ENCODE results near the gene RCCD1. TPM values are rescaled to one million over a fixed set of nuclear protein-coding genes. Genes with fewer than 3 reads are reported as not detected.

RCCD1 gene

DNA sequence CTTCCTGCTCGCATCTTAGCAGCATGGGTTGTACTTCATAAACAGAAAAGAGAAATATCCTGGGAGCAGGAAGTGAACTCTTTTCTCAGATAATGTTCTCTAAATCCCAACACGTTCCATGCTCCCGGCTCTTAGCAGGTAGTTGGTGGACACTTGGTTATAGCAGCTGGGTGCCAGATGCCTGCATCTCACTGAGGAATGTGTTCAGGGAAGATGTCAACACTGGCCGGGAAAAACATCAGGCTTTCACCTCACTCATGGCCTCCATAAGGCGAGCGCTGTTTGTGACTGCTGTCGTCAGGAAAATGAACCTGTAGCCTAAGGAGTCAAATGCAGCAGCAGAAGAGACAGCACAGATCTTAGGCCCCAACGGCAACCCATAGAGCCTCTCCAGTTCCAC is 44.1 kb downstream of the RCCD1 start:
- Histone ChIP-seq H4K8ac (ENCODE audit: low read depth, low read length) (no peak overlapping the region), H3K27me3 (ENCODE audit: insufficient read depth, low read length, poor library complexity) (no peaks in the 10 kb centered on the region), H3K4me2 (ENCODE audit: low read length) (no peak overlapping the region), H3K4ac (ENCODE audit: low read depth, low read length) (no peak overlapping the region), H2BK120ac (ENCODE audit: low read depth, low read length) (no peak overlapping the region), H3K27ac (ENCODE audit: low read depth, low read length) (no peak overlapping the region), H3K23ac (ENCODE audit: low read length) (no peak overlapping the region), H2BK15ac (replicated peaks; ENCODE audit: low read depth) (no peak overlapping the region), H3K4me1 (ENCODE audit: control insufficient read depth, low read depth, low read length) (no peaks in the 10 kb centered on the region), H3K36me3 (ENCODE audit: control insufficient read depth, insufficient read depth, low read length) (peaks cover 12% of the 10 kb centered on the region), H3K79me1 (ENCODE audit: low read length) (peaks cover 2% of the 10 kb centered on the region), H2AK5ac (ENCODE audit: low read length) (no peak overlapping the region), H4K5ac (ENCODE audit: low read length) (no peak overlapping the region), H2BK5ac (ENCODE audit: low read length) (no peak overlapping the region), H3K9ac (ENCODE audit: low read length) (no peak overlapping the region), H3K56ac (ENCODE audit: low read length) (no peak overlapping the region), H3K79me2 (ENCODE audit: control insufficient read depth, insufficient read depth, low read length) (peaks cover 7% of the 10 kb centered on the region), H3K4me3 (ENCODE audit: low read length) (no peak overlapping the region), H3K18ac (ENCODE audit: low read length) (no peak overlapping the region)
- DNase-seq: no peak
- WGBS (ENCODE audit: extremely low coverage, insufficient coverage, low lambda C conversion rate): no CpG with 5 or more reads among the region's 8 CpGs

DNA sequence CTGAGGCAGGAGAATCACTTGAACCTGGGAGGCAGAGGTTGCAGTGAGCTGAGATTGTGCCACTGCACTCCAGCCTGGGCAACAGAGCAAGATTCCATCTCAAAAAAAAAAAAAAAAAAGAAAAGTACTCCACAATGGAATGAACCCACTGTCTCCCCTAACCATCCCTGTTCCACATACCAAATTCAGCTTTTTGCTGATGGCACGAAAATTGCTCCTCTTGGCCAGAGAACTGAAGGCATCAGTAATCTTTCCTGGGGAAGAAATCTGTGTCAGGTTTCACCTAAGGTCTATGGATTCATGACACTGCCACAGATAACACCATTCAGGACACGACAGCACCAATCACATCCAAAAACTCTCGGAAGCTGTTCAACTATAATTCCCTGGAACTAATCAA is 46.5 kb downstream of the RCCD1 start:
- Histone ChIP-seq H3K4me1 (ENCODE audit: control insufficient read depth, low read depth, low read length) (no peaks in the 10 kb centered on the region), H3K27me3 (ENCODE audit: insufficient read depth, low read length, poor library complexity) (no peaks in the 10 kb centered on the region), H3K27ac (ENCODE audit: low read depth, low read length) (no peak overlapping the region), H3K79me1 (ENCODE audit: low read length) (no peaks in the 10 kb centered on the region), H3K79me2 (ENCODE audit: control insufficient read depth, insufficient read depth, low read length) (no peaks in the 10 kb centered on the region), H2AK5ac (ENCODE audit: low read length) (no peak overlapping the region), H3K56ac (ENCODE audit: low read length) (no peak overlapping the region), H4K8ac (ENCODE audit: low read depth, low read length) (no peak overlapping the region), H3K4me3 (ENCODE audit: low read length) (no peak overlapping the region), H2BK120ac (ENCODE audit: low read depth, low read length) (no peak overlapping the region), H3K36me3 (ENCODE audit: control insufficient read depth, insufficient read depth, low read length) (peaks cover 12% of the 10 kb centered on the region), H3K4ac (ENCODE audit: low read depth, low read length) (no peak overlapping the region), H4K5ac (ENCODE audit: low read length) (no peak overlapping the region), H2BK15ac (replicated peaks; ENCODE audit: low read depth) (no peak overlapping the region), H2BK5ac (ENCODE audit: low read length) (no peak overlapping the region), H3K18ac (ENCODE audit: low read length) (no peak overlapping the region), H3K4me2 (ENCODE audit: low read length) (no peak overlapping the region), H3K9ac (ENCODE audit: low read length) (no peak overlapping the region), H3K23ac (ENCODE audit: low read length) (no peak overlapping the region)
- DNase-seq: no peak
- no CpG with 5 or more reads among the region's 3 CpGs for WGBS (ENCODE audit: extremely low coverage, insufficient coverage, low lambda C conversion rate)

DNA sequence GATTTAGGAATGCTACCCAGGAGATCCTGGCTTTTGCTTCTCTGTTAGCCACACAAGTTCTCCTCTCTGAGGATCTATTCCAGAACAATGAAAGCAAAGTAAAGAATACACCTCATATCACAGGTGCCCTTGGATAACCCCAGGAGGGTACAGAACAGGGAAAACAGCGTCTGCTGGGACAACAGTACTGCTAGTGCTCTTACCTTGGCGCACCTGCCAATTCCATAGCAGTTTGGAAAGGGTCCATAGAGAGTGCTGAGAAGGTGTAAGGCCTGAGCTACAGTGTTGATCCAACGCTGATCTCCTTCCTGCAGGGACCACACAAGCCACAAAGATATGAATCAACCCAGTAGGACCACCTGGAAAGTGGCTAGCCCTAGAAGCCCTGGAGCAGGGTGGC is 52.6 kb downstream of the RCCD1 start:
- no peak overlapping the region for H3K56ac ChIP-seq (ENCODE audit: low read length)
- DNase-seq: no peak
- no peak overlapping the region for H4K8ac ChIP-seq (ENCODE audit: low read depth, low read length)
- no peak overlapping the region for H3K18ac ChIP-seq (ENCODE audit: low read length)
- H3K4me2 ChIP-seq (ENCODE audit: low read length): no peak overlapping the region
- no peak overlapping the region for H2BK5ac ChIP-seq (ENCODE audit: low read length)
- H3K27ac ChIP-seq (ENCODE audit: low read depth, low read length): no peak overlapping the region
- H3K9ac ChIP-seq (ENCODE audit: low read length): no peak overlapping the region
- no peak overlapping the region for H2AK5ac ChIP-seq (ENCODE audit: low read length)
- H2BK15ac ChIP-seq (replicated peaks; ENCODE audit: low read depth): no peak overlapping the region
- H3K27me3 ChIP-seq (ENCODE audit: insufficient read depth, low read length, poor library complexity): no peaks in the 10 kb centered on the region
- H3K79me2 ChIP-seq (ENCODE audit: control insufficient read depth, insufficient read depth, low read length): no peaks in the 10 kb centered on the region
- WGBS (ENCODE audit: extremely low coverage, insufficient coverage, low lambda C conversion rate): no CpG with 5 or more reads among the region's 3 CpGs
- H2BK120ac ChIP-seq (ENCODE audit: low read depth, low read length): no peak overlapping the region
- no peaks in the 10 kb centered on the region for H3K79me1 ChIP-seq (ENCODE audit: low read length)
- no peak overlapping the region for H4K5ac ChIP-seq (ENCODE audit: low read length)
- no peak overlapping the region for H3K4ac ChIP-seq (ENCODE audit: low read depth, low read length)
- no peak overlapping the region for H3K4me3 ChIP-seq (ENCODE audit: low read length)
- no peaks in the 10 kb centered on the region for H3K4me1 ChIP-seq (ENCODE audit: control insufficient read depth, low read depth, low read length)
- H3K23ac ChIP-seq (ENCODE audit: low read length): no peak overlapping the region
- H3K36me3 ChIP-seq (ENCODE audit: control insufficient read depth, insufficient read depth, low read length): peaks cover 4% of the 10 kb centered on the region

Small RNAs within 50 kb of the gene (small RNA-seq; reads per million reads assigned to genes)
- not detected for gene RF00019 (ENCODE audit: insufficient read depth)
